ENCODE results near the gene HTATIP2.
A peak's percentile ranks its signal among the peaks of the same experiment; 100 is the strongest.
"Not testable (repeated sequence)": the region's sequence is repeated elsewhere in the genome, so short reads cannot be mapped to it uniquely, and the experiment has no call there.

The HTATIP2 gene

DNA sequence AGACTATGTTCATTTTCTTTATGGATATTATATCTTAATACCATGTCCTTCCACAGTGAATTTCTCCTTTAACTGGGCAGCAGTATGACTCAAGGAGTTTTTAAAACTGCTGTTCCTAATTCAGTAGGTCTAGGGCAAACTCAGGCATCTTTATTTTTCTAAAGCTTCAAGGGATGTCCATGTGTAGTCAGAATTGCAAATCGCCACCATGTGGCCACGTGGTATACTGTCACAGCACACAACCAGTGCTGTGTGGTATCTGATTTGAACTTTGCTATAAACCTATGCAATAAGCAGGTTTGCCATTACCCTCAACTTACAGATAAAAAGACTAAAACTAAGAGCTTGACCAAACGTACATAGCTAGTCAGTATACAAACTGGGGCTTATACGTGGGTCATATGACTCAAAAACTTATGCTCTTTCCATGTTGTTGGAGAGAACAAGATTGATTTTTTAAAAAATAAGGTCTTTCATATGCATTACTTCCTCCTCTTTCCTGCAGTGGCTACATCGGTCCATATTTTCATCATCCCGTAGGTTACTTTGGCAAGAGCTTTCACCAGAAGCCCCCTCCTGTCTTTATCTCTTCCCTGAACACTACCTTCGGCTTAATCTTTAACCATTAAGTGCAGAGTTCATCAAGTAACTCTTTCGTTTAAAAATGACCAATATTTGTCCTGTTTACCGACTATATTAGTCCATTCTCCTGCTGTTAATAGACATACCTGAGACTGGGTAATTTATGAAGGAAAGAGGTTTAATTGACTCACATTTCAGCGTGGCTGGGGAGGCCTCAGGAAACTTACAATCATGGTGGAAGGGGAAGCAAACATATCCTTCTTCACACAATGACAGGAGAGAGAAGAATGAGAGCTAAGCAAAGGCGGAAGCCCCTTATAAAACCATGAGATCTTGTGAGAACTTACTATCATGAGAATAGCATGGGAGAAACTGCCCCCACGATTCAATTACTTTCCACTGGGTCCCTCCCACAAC lies 8.0 kb upstream of the HTATIP2 start:
- H3K4me3 ChIP-seq (ENCODE audit: low read length): no peak overlapping the region
- peaks cover 6% of the 10 kb centered on the region; the same call in 1 of the 2 replicates for H3K27me3 ChIP-seq (ENCODE audit: insufficient read depth, low read length)
- H3K36me3 ChIP-seq (ENCODE audit: insufficient read depth, low read length): no peaks in the 10 kb centered on the region
- no peaks in the 10 kb centered on the region for H3K9me3 ChIP-seq (ENCODE audit: insufficient read depth, low read depth, low read length)
- no peak overlapping the region for H3K9ac ChIP-seq (ENCODE audit: low read depth, low read length)
- H3K4me1 ChIP-seq (ENCODE audit: insufficient read depth, low read length): no peaks in the 10 kb centered on the region
- no peak overlapping the region for H3K27ac ChIP-seq (ENCODE audit: low read depth, low read length)
- 55% methylated on average over 10 of the region's 12 CpGs for WGBS

- peaks cover 12% of the 10 kb centered on the region for H3K27me3 ChIP-seq (ENCODE audit: insufficient read depth, low read length)
- H3K27ac ChIP-seq (ENCODE audit: low read depth, low read length): no peak overlapping the region
- H3K4me1 ChIP-seq (ENCODE audit: insufficient read depth, low read length): no peaks in the 10 kb centered on the region
- 81% methylated on average over 1 of the region's 1 CpG for WGBS
- no peaks in the 10 kb centered on the region for H3K9me3 ChIP-seq (ENCODE audit: insufficient read depth, low read depth, low read length)
- no peak overlapping the region for H3K9ac ChIP-seq (ENCODE audit: low read depth, low read length)
- no peaks in the 10 kb centered on the region for H3K36me3 ChIP-seq (ENCODE audit: insufficient read depth, low read length)
- H3K4me3 ChIP-seq (ENCODE audit: low read length): no peak overlapping the region
These were observed 6.4 kb upstream of the HTATIP2 start for GRCh38 chr11:20357150-20357549.

- H3K9me3 ChIP-seq (ENCODE audit: insufficient read depth, low read depth, low read length): no peaks in the 10 kb centered on the region
- no peak overlapping the region for H3K27ac ChIP-seq (ENCODE audit: low read depth, low read length)
- WGBS: 70% methylated on average over 7 of the region's 7 CpGs
- no peak overlapping the region for H3K9ac ChIP-seq (ENCODE audit: low read depth, low read length)
- peaks cover 31% of the 10 kb centered on the region for H3K27me3 ChIP-seq (ENCODE audit: insufficient read depth, low read length)
- no peak overlapping the region for H3K4me3 ChIP-seq (ENCODE audit: low read length)
- H3K36me3 ChIP-seq (ENCODE audit: insufficient read depth, low read length): no peaks in the 10 kb centered on the region
- peaks cover 6% of the 10 kb centered on the region; the same call in 1 of the 2 replicates for H3K4me1 ChIP-seq (ENCODE audit: insufficient read depth, low read length)
These were observed 2.9 kb upstream of the HTATIP2 start for GRCh38 chr11:20360650-20361049.

DNA sequence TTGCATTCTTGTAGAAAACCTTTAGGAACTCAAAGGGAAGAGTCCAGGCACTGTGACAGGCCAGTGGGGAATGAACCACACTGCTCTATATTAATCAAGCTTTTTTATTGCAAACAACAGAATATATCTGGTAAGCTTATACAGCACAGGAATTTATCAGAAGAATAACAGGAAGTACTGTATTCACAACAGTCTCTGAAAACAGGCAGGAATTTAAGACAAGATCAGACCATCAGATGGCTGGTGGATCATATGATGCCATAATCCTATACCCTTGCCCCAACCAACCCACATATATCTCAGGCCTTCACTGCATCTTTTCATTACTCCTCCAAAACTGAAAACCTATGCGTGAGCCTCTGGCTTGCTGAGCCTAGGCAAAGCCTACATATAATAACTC lies 1.0 kb upstream of the HTATIP2 start:
- no peaks in the 10 kb centered on the region for H3K9me3 ChIP-seq (ENCODE audit: insufficient read depth, low read depth, low read length)
- H3K4me3 ChIP-seq (ENCODE audit: low read length): no peak overlapping the region
- 0% methylated on average over 1 of the region's 1 CpG for WGBS
- H3K27ac ChIP-seq (ENCODE audit: low read depth, low read length): no peak overlapping the region
- no peak overlapping the region for H3K9ac ChIP-seq (ENCODE audit: low read depth, low read length)
- peaks cover 31% of the 10 kb centered on the region for H3K27me3 ChIP-seq (ENCODE audit: insufficient read depth, low read length)
- H3K4me1 ChIP-seq (ENCODE audit: insufficient read depth, low read length): peaks cover 14% of the 10 kb centered on the region; the same call in 1 of the 2 replicates
- H3K36me3 ChIP-seq (ENCODE audit: insufficient read depth, low read length): no peaks in the 10 kb centered on the region

- Histone ChIP-seq H3K9ac (ENCODE audit: low read depth, low read length) (peak overlapping the region; percentile 66), H3K4me3 (ENCODE audit: low read length) (peak overlapping the region; percentile 59), H3K9me3 (ENCODE audit: insufficient read depth, low read depth, low read length) (no peaks in the 10 kb centered on the region), H3K27me3 (ENCODE audit: insufficient read depth, low read length) (peaks cover 31% of the 10 kb centered on the region), H3K36me3 (ENCODE audit: insufficient read depth, low read length) (no peaks in the 10 kb centered on the region), H3K4me1 (ENCODE audit: insufficient read depth, low read length) (peaks cover 17% of the 10 kb centered on the region; the same call in 1 of the 2 replicates), H3K27ac (ENCODE audit: low read depth, low read length) (no peak overlapping the region)
- WGBS: 92% methylated on average over 2 of the region's 2 CpGs
These were observed 390 bp upstream of the HTATIP2 start for GRCh38 chr11:20363149-20363499.

GRCh38 chr11:20364341-20364792 lies 853 bp downstream of the HTATIP2 start:
- peaks cover 31% of the 10 kb centered on the region for H3K27me3 ChIP-seq (ENCODE audit: insufficient read depth, low read length)
- H3K9me3 ChIP-seq (ENCODE audit: insufficient read depth, low read depth, low read length): no peaks in the 10 kb centered on the region
- H3K27ac ChIP-seq (ENCODE audit: low read depth, low read length): 0 out of 2 replicates have a peak overlapping the region, but pooled peaks have one; percentile 5
- peak overlapping the region; percentile 59 for H3K4me3 ChIP-seq (ENCODE audit: low read length)
- 66% methylated on average over 6 of the region's 6 CpGs for whole genome bisulfite sequencing
- no peaks in the 10 kb centered on the region for H3K36me3 ChIP-seq (ENCODE audit: insufficient read depth, low read length)
- peaks cover 23% of the 10 kb centered on the region for H3K4me1 ChIP-seq (ENCODE audit: insufficient read depth, low read length)
- H3K9ac ChIP-seq (ENCODE audit: low read depth, low read length): peak overlapping the region; percentile 66

DNA sequence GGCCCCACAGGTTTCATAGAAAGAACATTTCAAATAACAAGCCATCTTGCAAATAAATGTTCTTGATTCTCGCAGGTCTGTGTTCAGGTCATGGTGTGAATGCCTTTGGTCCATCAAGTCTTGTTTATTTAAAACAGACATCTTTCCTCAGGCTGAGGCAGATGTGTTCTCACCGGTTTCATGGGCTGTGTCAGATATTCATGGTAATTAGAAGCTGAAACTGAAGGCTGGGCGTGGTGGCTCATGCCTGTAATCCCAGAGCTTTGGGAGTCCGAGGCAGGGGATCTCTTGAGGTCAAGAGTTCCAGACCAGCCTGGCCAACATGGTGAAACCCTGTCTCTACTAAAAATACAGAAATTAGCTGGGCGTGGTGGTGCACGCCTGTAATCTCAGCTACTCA lies 2.0 kb downstream of the HTATIP2 start:
- H3K4me1 ChIP-seq (ENCODE audit: insufficient read depth, low read length): peaks cover 31% of the 10 kb centered on the region
- 93% methylated on average over 6 of the region's 6 CpGs for WGBS
- H3K27ac ChIP-seq (ENCODE audit: low read depth, low read length): not testable (repeated sequence)

GRCh38 chr11:20367313-20367948 lies 3.9 kb downstream of the HTATIP2 start:
- H3K4me3 ChIP-seq (ENCODE audit: low read length): no peak overlapping the region
- peaks cover 31% of the 10 kb centered on the region for H3K4me1 ChIP-seq (ENCODE audit: insufficient read depth, low read length)
- H3K9ac ChIP-seq (ENCODE audit: low read depth, low read length): no peak overlapping the region; the same call in 1 of the 2 replicates
- peaks cover 22% of the 10 kb centered on the region for H3K27me3 ChIP-seq (ENCODE audit: insufficient read depth, low read length)
- 82% methylated on average over 9 of the region's 9 CpGs for whole genome bisulfite sequencing
- H3K36me3 ChIP-seq (ENCODE audit: insufficient read depth, low read length): no peaks in the 10 kb centered on the region
- H3K27ac ChIP-seq (ENCODE audit: low read depth, low read length): no peak overlapping the region
- no peaks in the 10 kb centered on the region for H3K9me3 ChIP-seq (ENCODE audit: insufficient read depth, low read depth, low read length)

More for the DNA sequence above, 2.0 kb downstream of the HTATIP2 start:
- not testable (repeated sequence) for H3K36me3 ChIP-seq (ENCODE audit: insufficient read depth, low read length); H3K9me3 ChIP-seq (ENCODE audit: insufficient read depth, low read depth, low read length); H3K4me3 ChIP-seq (ENCODE audit: low read length); H3K9ac ChIP-seq (ENCODE audit: low read depth, low read length)
- peaks cover 31% of the 10 kb centered on the region for H3K27me3 ChIP-seq (ENCODE audit: insufficient read depth, low read length)

DNA sequence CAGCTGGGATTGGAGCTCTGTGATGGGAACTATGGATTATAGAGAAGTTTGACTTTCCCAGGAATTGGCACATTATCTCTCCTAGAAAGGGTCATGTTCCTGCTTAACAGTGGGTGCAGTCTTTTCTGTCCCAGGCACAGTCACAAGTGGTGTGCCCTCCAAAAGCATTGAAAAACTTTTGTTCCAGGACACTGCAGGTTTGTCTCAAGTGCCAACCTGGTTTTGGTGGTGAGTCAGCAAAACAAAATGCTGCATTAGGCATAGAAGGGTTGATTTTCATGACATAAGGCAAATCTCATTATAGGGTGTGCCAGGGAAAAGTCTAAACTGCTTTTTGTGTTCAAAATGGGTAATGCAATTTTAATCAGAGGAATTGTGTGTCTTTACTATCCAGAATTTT lies 4.9 kb downstream of the HTATIP2 start:
- Histone ChIP-seq H3K4me3 (ENCODE audit: low read length) (no peak overlapping the region), H3K9me3 (ENCODE audit: insufficient read depth, low read depth, low read length) (no peaks in the 10 kb centered on the region), H3K9ac (ENCODE audit: low read depth, low read length) (no peak overlapping the region), H3K4me1 (ENCODE audit: insufficient read depth, low read length) (peaks cover 31% of the 10 kb centered on the region), H3K36me3 (ENCODE audit: insufficient read depth, low read length) (no peaks in the 10 kb centered on the region), H3K27ac (ENCODE audit: low read depth, low read length) (no peak overlapping the region), H3K27me3 (ENCODE audit: insufficient read depth, low read length) (peaks cover 12% of the 10 kb centered on the region)

- peaks cover 25% of the 10 kb centered on the region for H3K4me1 ChIP-seq (ENCODE audit: insufficient read depth, low read length)
- no peak overlapping the region for H3K9ac ChIP-seq (ENCODE audit: low read depth, low read length)
- no peak overlapping the region; the same call in 1 of the 2 replicates for H3K27ac ChIP-seq (ENCODE audit: low read depth, low read length)
- H3K4me3 ChIP-seq (ENCODE audit: low read length): no peak overlapping the region
- no peaks in the 10 kb centered on the region for H3K27me3 ChIP-seq (ENCODE audit: insufficient read depth, low read length)
- H3K36me3 ChIP-seq (ENCODE audit: insufficient read depth, low read length): no peaks in the 10 kb centered on the region
- H3K9me3 ChIP-seq (ENCODE audit: insufficient read depth, low read depth, low read length): no peaks in the 10 kb centered on the region
These were observed 6.3 kb downstream of the HTATIP2 start for GRCh38 chr11:20369826-20370225.

- Histone ChIP-seq H3K36me3 (ENCODE audit: insufficient read depth, low read length) (no peaks in the 10 kb centered on the region), H3K4me3 (ENCODE audit: low read length) (no peak overlapping the region), H3K9ac (ENCODE audit: low read depth, low read length) (no peak overlapping the region), H3K27ac (ENCODE audit: low read depth, low read length) (no peak overlapping the region), H3K4me1 (ENCODE audit: insufficient read depth, low read length) (peaks cover 21% of the 10 kb centered on the region), H3K27me3 (ENCODE audit: insufficient read depth, low read length) (no peaks in the 10 kb centered on the region), H3K9me3 (ENCODE audit: insufficient read depth, low read depth, low read length) (no peaks in the 10 kb centered on the region)
- 89% methylated on average over 5 of the region's 5 CpGs for WGBS
These were observed 8.6 kb downstream of the HTATIP2 start for GRCh38 chr11:20372081-20372626.
